Peyer's patch (tissue), 4 donors: ENCODE results near the gene CSMD2.

ENCODE experiments used
- CTCF ChIP-seq, 6 experiments: fragments of 450-650 bp in 4 of 6; fragments of 200-600 bp in 2 of 6; sonication (generic) in 1 of 6; IDR thresholded peaks; one replicate each; pipeline ENCODE4 v1.5.1; 2017 to 2019; ENCODE audit warnings: antibody characterized with exemption in 6 of 6, mild to moderate bottlenecking in 3 of 6, moderate library complexity in 1 of 6
- POLR2A ChIP-seq, 2 donors: fragments of 450-650 bp; IDR thresholded peaks; one replicate each; pipeline ENCODE4 v1.5.1; 2017; ENCODE audit warnings: antibody characterized with exemption in 2 of 2, mild to moderate bottlenecking in 2 of 2, moderate library complexity in 2 of 2

DNA sequence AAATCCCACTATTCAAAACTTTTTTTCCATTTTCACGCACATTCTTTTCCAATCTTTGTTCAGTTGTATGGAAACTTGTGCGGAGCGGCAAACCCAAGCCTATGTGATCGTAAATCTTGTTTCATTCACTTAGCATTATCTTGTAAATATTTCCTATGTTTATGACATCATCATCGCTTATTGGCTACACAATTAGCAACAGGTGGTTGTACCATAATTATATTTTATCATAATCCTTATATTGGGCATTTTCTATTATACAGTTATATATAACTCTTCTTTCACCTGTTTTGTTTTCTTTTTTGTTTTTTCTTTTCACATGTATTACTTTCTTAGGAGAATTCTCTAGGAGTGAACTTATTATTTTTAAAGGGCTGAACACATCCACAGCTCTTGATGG is 627.1 kb downstream of the CSMD2 start:
- no peak for TF ChIP-seq CTCF (IDR thresholded peaks at IDR 0.05)
- TF ChIP-seq POLR2A (IDR thresholded peaks at IDR 0.05), result no peak
